Heart right ventricle (tissue), 16 donors: ENCODE data around the gene PIGN. TPM values are rescaled to one million over a fixed set of nuclear protein-coding genes. Genes with fewer than 3 reads are reported as not detected.

Experiments
- ATAC-seq, 8 donors: fragments of 200-7000 bp; cut with Tn5 transposase; one replicate each; pipeline ENCODE4 v1.9.1; 2020; ENCODE audit warnings: mild to moderate bottlenecking in 8 of 8, moderate library complexity in 8 of 8, moderate number of reproducible peaks in 1 of 8
- DNase-seq, 2 donors: peaks; one replicate each; pipeline ENCODE4 v3.0.0-alpha.2; 2020
- H3K27ac ChIP-seq, 10 donors: fragments of 200-600 bp; sonication (generic) in 2 of 10; one replicate each; pipeline versions ENCODE4 v1.5.0 to v1.8.0; 2020 to 2022; ENCODE audit warnings: mild to moderate bottlenecking in 3 of 10
- H3K27me3 ChIP-seq, 7 donors: fragments of 200-600 bp; one replicate each; pipeline ENCODE4 v1.8.0; 2021 to 2022; ENCODE audit warnings: mild to moderate bottlenecking in 2 of 7
- H3K36me3 ChIP-seq, 9 donors: fragments of 200-600 bp; sonication (generic) in 1 of 9; one replicate each; pipeline versions ENCODE4 v1.5.0 to v1.8.0; 2020 to 2022; ENCODE audit warnings: mild to moderate bottlenecking in 2 of 9
- H3K4me1 ChIP-seq, 9 donors: fragments of 200-600 bp; sonication (generic) in 1 of 9; one replicate each; pipeline versions ENCODE4 v1.5.0 to v1.8.0; 2020 to 2022; ENCODE audit warnings: mild to moderate bottlenecking in 4 of 9
- H3K4me3 ChIP-seq, 10 donors: fragments of 200-600 bp; sonication (generic) in 2 of 10; one replicate each; pipeline versions ENCODE4 v1.5.0 to v1.8.0; 2020 to 2022; ENCODE audit warnings: mild to moderate bottlenecking in 7 of 10, moderate library complexity in 2 of 10
- H3K9me3 ChIP-seq, 11 donors: fragments of 200-600 bp in 10 of 11; sonication (generic) in 2 of 11; one replicate each; pipeline versions ENCODE4 v1.5.0 to v1.8.0; 2013 to 2022; ENCODE audit warnings: mild to moderate bottlenecking in 2 of 11, control low read depth in 1 of 11, moderate library complexity in 1 of 11
- CTCF ChIP-seq, 9 donors: fragments of 200-600 bp; sonication (generic) in 2 of 9; IDR thresholded peaks; one replicate each; pipeline versions ENCODE4 v1.5.0 to v1.8.0; 2021 to 2022; ENCODE audit warnings: antibody characterized with exemption in 9 of 9, mild to moderate bottlenecking in 5 of 9, moderate library complexity in 1 of 9
- WGBS, 2 donors: extraction: QIAGEN DNeasy Blood & Tissue Kit; methylation state at CpG; one replicate each; pipeline ENCODE4 v1.1.7; 2013; ENCODE audit warnings: inconsistent platforms in 1 of 2; 5-methylcytosine and 5-hydroxymethylcytosine counted together
- intact Hi-C, 10 donors: fragments of 100-400 bp; cut with DNase I; formaldehyde crosslinking; loops; one replicate each; pipeline versions ENCODE4 v1.11.1 to v1.14.2; 2022
- polyA plus RNA-seq, 2 donors: library from polyadenylated mRNA; stranded (reverse); fragments of 200-250 nt; gene quantifications; one replicate each; pipeline ENCODE4 v1.2.3, GENCODE V29; 2013
- total RNA-seq, 10 donors: library from RNA; stranded (reverse); fragmentation: NEBNext Ultra II Directional in 3 of 10; extraction: Animal tissue kit (Norgen Biotek cat#: 25700) in 3 of 10; gene quantifications; one replicate each; pipeline versions ENCODE4 v1.2.1 to v1.2.4, GENCODE V29; 2021 to 2023
- donor health status: Arrhythmogenic right ventricular cardiomyopathy.
- donor health status: ischemic (EF 13 %, LVEDD 7.1; RV severe dilation, severe dysfunction).
- donor health status: healthy with polysubstance abuse.
- donor health status: DM: no; HTN: yes; CAD: no.
- donor health status: DM: no; HTN: no; CAD: no.
- donor health status: ischemic (EF 25% LVEDD 6.9; RV normal size, moderate dysfunction).
- donor health status: ischemic (EF 25% LVEDD 5.7; RV mildly dilated, moderate dysfunction).
- donor health status: healthy.
- donor health status: DM: yes; HTN: yes; CAD: no.
- donor health status: Ischemic cardiomyopathy.
- donor health status: ischemic (EF 35%, LVEDD 5.7; RV mildly dilated, moderate dysfunction).
- donor health status: nonischemic (EF 11% LVEDD 7.7; RV severe dilation, severe dysfunction).
- donor health status: DM: yes; HTN: yes; CAD: no.
- donor health status: PGD.
- donor health status: ischemic (EF 29% LVEDD 5.4; RV normal size, mild dysfunction).
- donor health status: nonischemic (EF 23%, LVEDD 6.1; RV moderate dilation, normal function).

The PIGN gene
- total and polyA plus RNA-seq, 12 donors: 4.4 to 31.6 (median 19.7) TPM

- no peak for TF ChIP-seq CTCF (IDR thresholded peaks at IDR 0.05)
- Histone ChIP-seq H3K9me3 (peaks cover 0 to 35% (median 0%) of the 10 kb centered on the region in 11 donors), H3K36me3 (no peaks in the 10 kb centered on the region), H3K27ac (no peak overlapping the region), H3K27me3 (no peaks in the 10 kb centered on the region), H3K4me1 (peaks cover 0 to 22% (median 0%) of the 10 kb centered on the region in 9 donors), H3K4me3 (no peak overlapping the region)
- ATAC-seq: no peak
- intact Hi-C loops: no loop called here
- DNase-seq: no peak
These were observed 185.5 kb downstream of the PIGN start for GRCh38 chr18:62001396-62001795.

GRCh38 chr18:61998957-61999356 is 187.9 kb downstream of the PIGN start:
- ATAC-seq: peak in 1 of 8 donors; percentile 20
- Histone ChIP-seq H3K36me3 (no peaks in the 10 kb centered on the region), H3K4me3 (no peak overlapping the region), H3K9me3 (peaks cover 0 to 21% (median 0%) of the 10 kb centered on the region in 11 donors), H3K27ac (peak overlapping the region in 1 of 10 donors; percentile 0), H3K27me3 (no peaks in the 10 kb centered on the region), H3K4me1 (peaks cover 0 to 29% (median 0%) of the 10 kb centered on the region in 9 donors)
- no peak for DNase-seq
- intact Hi-C loops: no loop called here
- no peak for TF ChIP-seq CTCF (IDR thresholded peaks at IDR 0.05)

GRCh38 chr18:61998335-61998734 is 188.5 kb downstream of the PIGN start:
- Histone ChIP-seq H3K27me3 (no peaks in the 10 kb centered on the region), H3K9me3 (peaks cover 0 to 21% (median 0%) of the 10 kb centered on the region in 11 donors), H3K4me1 (peaks cover 0 to 35% (median 6%) of the 10 kb centered on the region in 9 donors), H3K36me3 (no peaks in the 10 kb centered on the region), H3K27ac (peak overlapping the region in 1 of 10 donors; percentile 0), H3K4me3 (no peak overlapping the region)
- WGBS, 2 donors: 95 to 96% methylated on average over 7 of the region's 7 CpGs
- DNase-seq (no peak), ATAC-seq (no peak)
- intact Hi-C loops: no loop called here
- no peak for TF ChIP-seq CTCF (IDR thresholded peaks at IDR 0.05)

GRCh38 chr18:61995618-61996017 is 191.2 kb downstream of the PIGN start:
- no peak for TF ChIP-seq CTCF (IDR thresholded peaks at IDR 0.05)
- Histone ChIP-seq H3K4me1 (peaks cover 0 to 53% (median 17%) of the 10 kb centered on the region in 9 donors), H3K9me3 (peaks cover 0 to 12% (median 0%) of the 10 kb centered on the region in 11 donors), H3K27ac (no peak overlapping the region), H3K36me3 (no peaks in the 10 kb centered on the region), H3K4me3 (no peak overlapping the region), H3K27me3 (no peaks in the 10 kb centered on the region)
- DNase-seq: no peak
- WGBS, 2 donors: 95 to 100% methylated on average over 1 of the region's 1 CpG
- intact Hi-C loops: no loop called here
- no peak for ATAC-seq
